GM12878 (cell line): Measurements from ENCODE around the gene EFNB2.

Experiments used
- BCLAF1 ChIP-seq: fragments of 450-650 bp; IDR thresholded peaks from 2 replicates; pipeline ENCODE4 v1.6.1; 2017; ENCODE audit warnings: antibody characterized with exemption, mild to moderate bottlenecking, moderate library complexity
- ESRRA ChIP-seq: IDR thresholded peaks from 2 replicates; pipeline ENCODE4 v1.6.1; 2012; ENCODE audit warnings: mild to moderate bottlenecking, low read length, improper control_type of control experiment
- PAX8 ChIP-seq: fragments of 450-650 bp; IDR thresholded peaks from 2 replicates; pipeline ENCODE4 v1.6.1; 2017; ENCODE audit warnings: mild to moderate bottlenecking, moderate library complexity
- PBX3 ChIP-seq: IDR thresholded peaks from 2 replicates; pipeline ENCODE4 v1.6.1; 2011; ENCODE audit warnings: mild to moderate bottlenecking, low read depth, low read length, moderate library complexity; ENCODE audit not compliant: insufficient replicate concordance
- RFX5 ChIP-seq: IDR thresholded peaks from 2 replicates; pipeline ENCODE4 v1.6.1; 2011; ENCODE audit warnings: low read depth, low read length, improper control_type of control experiment
- YY1 ChIP-seq: IDR thresholded peaks from 2 replicates; pipeline ENCODE4 v1.6.1; 2011; ENCODE audit warnings: low read depth, mild to moderate bottlenecking, low read length
- TF ChIP-seq, protein P1 (sequence below), 3 experiments: IDR thresholded peaks in 2 of 3; conservative IDR thresholded peaks in 1 of 3; 2 replicates each; pipeline ENCODE4 v1.5.1; 2011; ENCODE audit warnings: low read depth in 3 of 3, low read length in 3 of 3, mild to moderate bottlenecking in 3 of 3, control low read depth in 2 of 3, moderate library complexity in 2 of 3, inconsistent platforms in 1 of 3, mixed read lengths in 1 of 3; ENCODE audit not compliant: control insufficient read depth in 2 of 3, insufficient read depth in 1 of 3; ENCODE audit errors: extremely low read depth in 1 of 3

DNA sequence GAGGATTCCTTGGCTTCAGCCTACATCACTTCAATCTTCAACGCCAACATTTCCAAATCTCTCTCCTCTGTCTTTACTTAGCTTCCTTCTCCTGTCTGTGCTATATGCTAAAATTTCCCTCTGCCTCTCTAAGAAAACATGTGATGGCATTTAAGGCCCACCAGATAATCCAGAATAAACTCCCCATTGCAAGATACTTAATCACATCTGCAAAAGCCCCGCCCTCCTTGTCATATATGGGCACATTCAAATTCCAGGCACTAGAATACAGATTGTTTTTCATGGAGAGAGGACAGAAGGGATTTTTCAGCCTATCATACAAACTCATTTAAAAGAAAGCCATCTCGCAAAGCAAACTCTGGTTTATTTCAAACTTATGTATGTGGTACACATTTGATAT lies 16.3 kb upstream of the EFNB2 start:
- TF ChIP-seq PAX8 = no peak
- TF ChIP-seq RFX5 = no peak
- TF ChIP-seq, protein P1, sequence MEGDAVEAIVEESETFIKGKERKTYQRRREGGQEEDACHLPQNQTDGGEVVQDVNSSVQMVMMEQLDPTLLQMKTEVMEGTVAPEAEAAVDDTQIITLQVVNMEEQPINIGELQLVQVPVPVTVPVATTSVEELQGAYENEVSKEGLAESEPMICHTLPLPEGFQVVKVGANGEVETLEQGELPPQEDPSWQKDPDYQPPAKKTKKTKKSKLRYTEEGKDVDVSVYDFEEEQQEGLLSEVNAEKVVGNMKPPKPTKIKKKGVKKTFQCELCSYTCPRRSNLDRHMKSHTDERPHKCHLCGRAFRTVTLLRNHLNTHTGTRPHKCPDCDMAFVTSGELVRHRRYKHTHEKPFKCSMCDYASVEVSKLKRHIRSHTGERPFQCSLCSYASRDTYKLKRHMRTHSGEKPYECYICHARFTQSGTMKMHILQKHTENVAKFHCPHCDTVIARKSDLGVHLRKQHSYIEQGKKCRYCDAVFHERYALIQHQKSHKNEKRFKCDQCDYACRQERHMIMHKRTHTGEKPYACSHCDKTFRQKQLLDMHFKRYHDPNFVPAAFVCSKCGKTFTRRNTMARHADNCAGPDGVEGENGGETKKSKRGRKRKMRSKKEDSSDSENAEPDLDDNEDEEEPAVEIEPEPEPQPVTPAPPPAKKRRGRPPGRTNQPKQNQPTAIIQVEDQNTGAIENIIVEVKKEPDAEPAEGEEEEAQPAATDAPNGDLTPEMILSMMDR (IDR thresholded peaks at IDR 0.05 in 2 of 3, conservative IDR thresholded peaks at IDR 0.05 in 1 of 3; ENCODE audit: control insufficient read depth in 2 of 3, extremely low read depth in 1 of 3, insufficient read depth in 1 of 3, low read depth in 3 of 3, low read length in 3 of 3) = no peak
- TF ChIP-seq YY1 = no peak
- TF ChIP-seq PBX3 = no peak
- TF ChIP-seq BCLAF1 = no peak
- no peak for TF ChIP-seq ESRRA
